Transverse colon (tissue), 4 donors: Measurements from ENCODE around the gene EHMT1.

Source experiments
- EP300 ChIP-seq: sonication (generic); formaldehyde crosslinking; IDR thresholded peaks from one replicate; pipeline ENCODE4 v1.6.1; 2017; ENCODE audit warnings: antibody characterized with exemption, low read depth
- POLR2A ChIP-seq: fragments of 450-650 bp; IDR thresholded peaks from one replicate; pipeline ENCODE4 v1.6.1; 2016; ENCODE audit warnings: antibody characterized with exemption, mild to moderate bottlenecking, moderate library complexity
- POLR2AphosphoS5 ChIP-seq, 3 donors: sonication (generic); formaldehyde crosslinking; IDR thresholded peaks; one replicate each; pipeline ENCODE4 v1.6.1; 2016; ENCODE audit warnings: antibody characterized with exemption in 3 of 3
- TF ChIP-seq, protein P1 (sequence below), 5 experiments: fragments of 200-600 bp in 3 of 5; fragments of 450-650 bp in 2 of 5; sonication (generic) in 3 of 5; IDR thresholded peaks; 1 replicate in 2 of 5; 2 replicates in 3 of 5; pipeline ENCODE4 v1.5.1; 2016 to 2017; ENCODE audit warnings: antibody characterized with exemption in 5 of 5, inconsistent platforms in 3 of 5, mild to moderate bottlenecking in 2 of 5, moderate library complexity in 1 of 5

DNA sequence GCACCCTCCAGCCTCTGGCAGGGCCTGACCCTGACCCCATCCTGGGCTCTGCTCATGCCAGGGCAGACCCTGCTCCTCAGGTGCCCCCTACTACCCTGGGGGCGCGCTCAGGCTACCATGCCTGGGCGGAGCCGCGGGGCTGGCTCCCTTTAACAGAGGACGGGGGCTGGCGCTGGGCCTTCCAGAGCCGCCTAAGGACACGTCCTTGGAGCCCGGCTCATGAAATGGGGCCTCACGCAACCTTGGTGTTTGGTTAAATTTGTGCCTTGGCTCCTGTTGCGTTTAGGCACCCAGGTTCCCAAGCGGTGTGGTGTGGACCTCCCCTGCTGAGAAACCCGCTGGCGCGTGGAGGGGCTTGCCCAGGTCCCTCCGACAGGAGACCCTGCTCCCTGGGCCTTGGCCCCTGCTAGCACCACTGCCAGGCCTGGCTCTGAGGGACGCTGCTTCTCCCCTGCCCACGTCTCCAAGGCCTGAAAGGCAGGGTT lies 3.4 kb upstream of the EHMT1 start:
- TF ChIP-seq EP300 (no peak), POLR2A (no peak), POLR2AphosphoS5 (IDR thresholded peaks at IDR 0.05) (no peak)
- TF ChIP-seq, protein P1, sequence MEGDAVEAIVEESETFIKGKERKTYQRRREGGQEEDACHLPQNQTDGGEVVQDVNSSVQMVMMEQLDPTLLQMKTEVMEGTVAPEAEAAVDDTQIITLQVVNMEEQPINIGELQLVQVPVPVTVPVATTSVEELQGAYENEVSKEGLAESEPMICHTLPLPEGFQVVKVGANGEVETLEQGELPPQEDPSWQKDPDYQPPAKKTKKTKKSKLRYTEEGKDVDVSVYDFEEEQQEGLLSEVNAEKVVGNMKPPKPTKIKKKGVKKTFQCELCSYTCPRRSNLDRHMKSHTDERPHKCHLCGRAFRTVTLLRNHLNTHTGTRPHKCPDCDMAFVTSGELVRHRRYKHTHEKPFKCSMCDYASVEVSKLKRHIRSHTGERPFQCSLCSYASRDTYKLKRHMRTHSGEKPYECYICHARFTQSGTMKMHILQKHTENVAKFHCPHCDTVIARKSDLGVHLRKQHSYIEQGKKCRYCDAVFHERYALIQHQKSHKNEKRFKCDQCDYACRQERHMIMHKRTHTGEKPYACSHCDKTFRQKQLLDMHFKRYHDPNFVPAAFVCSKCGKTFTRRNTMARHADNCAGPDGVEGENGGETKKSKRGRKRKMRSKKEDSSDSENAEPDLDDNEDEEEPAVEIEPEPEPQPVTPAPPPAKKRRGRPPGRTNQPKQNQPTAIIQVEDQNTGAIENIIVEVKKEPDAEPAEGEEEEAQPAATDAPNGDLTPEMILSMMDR (IDR thresholded peaks at IDR 0.05), result no peak
